IMR-90 (cell line): ENCODE measurements around the gene CSRNP3.

Source experiments
- ELK1 ChIP-seq: fragments of 150-350 bp; IDR thresholded peaks from 2 replicates; pipeline ENCODE4 v1.6.1; 2016; ENCODE audit warnings: low read depth, mild to moderate bottlenecking, low read length, moderate library complexity, borderline replicate concordance
- MAFK ChIP-seq: IDR thresholded peaks from 2 replicates; pipeline ENCODE4 v1.6.1; 2012; ENCODE audit warnings: low read depth, low read length, improper control_type of control experiment
- MXI1 ChIP-seq: IDR thresholded peaks from 2 replicates; pipeline ENCODE4 v1.6.1; 2012; ENCODE audit warnings: low read depth, mild to moderate bottlenecking, low read length, moderate library complexity, borderline replicate concordance
- POLR2A ChIP-seq: IDR thresholded peaks from 2 replicates; pipeline ENCODE4 v1.6.1; 2012; ENCODE audit warnings: mild to moderate bottlenecking, low read depth, low read length
- TF ChIP-seq, protein P1 (sequence below): conservative IDR thresholded peaks from 2 replicates; pipeline ENCODE4 v1.5.1; 2012; ENCODE audit warnings: mild to moderate bottlenecking, low read depth, low read length, improper control_type of control experiment

DNA sequence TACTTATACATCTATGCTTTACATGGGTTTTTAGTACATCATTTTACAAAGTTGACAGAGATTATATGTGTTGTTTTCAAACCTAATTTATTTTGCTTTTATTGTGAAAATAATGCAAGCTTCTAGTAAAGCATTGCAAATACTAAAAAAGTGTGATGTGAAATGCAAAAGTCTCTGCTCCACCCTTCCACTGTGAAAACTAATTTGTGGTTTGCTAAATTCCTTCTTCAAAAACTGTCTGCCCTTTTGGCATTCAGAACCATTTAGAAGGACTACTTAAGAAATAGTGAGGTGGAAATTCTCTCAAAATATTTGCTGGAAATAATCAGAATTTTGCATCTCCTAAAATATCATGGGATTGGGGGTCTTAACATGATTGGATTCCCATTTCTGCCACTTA lies 78.4 kb downstream of the CSRNP3 start:
- TF ChIP-seq, protein P1, sequence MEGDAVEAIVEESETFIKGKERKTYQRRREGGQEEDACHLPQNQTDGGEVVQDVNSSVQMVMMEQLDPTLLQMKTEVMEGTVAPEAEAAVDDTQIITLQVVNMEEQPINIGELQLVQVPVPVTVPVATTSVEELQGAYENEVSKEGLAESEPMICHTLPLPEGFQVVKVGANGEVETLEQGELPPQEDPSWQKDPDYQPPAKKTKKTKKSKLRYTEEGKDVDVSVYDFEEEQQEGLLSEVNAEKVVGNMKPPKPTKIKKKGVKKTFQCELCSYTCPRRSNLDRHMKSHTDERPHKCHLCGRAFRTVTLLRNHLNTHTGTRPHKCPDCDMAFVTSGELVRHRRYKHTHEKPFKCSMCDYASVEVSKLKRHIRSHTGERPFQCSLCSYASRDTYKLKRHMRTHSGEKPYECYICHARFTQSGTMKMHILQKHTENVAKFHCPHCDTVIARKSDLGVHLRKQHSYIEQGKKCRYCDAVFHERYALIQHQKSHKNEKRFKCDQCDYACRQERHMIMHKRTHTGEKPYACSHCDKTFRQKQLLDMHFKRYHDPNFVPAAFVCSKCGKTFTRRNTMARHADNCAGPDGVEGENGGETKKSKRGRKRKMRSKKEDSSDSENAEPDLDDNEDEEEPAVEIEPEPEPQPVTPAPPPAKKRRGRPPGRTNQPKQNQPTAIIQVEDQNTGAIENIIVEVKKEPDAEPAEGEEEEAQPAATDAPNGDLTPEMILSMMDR = no peak
- TF ChIP-seq ELK1 (no peak), POLR2A (no peak), MXI1 (no peak), MAFK (no peak)
